Measurements from ENCODE around the gene OLFM2.

DNA sequence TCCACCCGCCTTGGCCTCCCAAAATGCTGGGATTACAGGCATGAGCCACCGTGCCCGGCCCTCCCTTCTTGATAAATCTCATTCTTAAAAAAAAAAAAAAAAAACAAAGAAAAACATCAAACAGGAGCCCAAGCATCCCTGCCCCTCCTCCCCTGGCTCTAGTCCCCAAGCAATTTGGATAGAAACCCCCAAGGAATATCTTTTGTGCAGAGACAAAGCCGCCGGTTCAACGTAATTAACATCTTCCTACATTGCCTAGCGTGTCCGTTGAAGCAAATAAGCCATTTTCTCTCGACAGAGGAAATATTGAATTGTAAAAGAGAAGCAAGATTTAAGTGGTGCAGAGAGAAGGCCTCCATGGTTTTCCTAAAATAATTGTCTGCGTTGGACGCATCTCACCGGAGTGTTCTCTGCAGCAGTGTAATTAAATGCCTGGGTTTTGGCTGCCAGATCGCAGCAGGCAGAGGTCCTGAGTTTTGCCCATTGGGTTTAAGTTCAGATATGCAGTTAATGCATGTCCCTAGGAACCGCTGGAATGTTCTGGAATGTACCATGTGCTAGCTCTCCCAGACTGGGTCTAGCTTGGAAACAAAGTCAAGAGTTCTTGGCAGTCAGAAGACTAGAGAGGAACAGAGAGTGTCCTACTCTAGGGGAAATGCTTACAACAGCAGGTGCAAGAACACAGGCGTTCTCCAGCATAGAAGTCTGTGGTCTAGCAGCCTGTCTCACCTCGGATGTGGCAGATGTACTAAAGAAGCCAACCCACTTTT lies 70.4 kb downstream of the OLFM2 start:
- no peak for TF ChIP-seq ZNF274 (IDR thresholded peaks at IDR 0.05; ENCODE audit: low read depth, low read length)
- TF ChIP-seq YY1 (IDR thresholded peaks at IDR 0.05; ENCODE audit: insufficient read depth, insufficient read length), result no peak
- no peak for TF ChIP-seq SUZ12 (IDR thresholded peaks at IDR 0.05; ENCODE audit: extremely low read depth, insufficient read depth, insufficient read length)
